Measurements from ENCODE around the gene PIK3R1.

DNA sequence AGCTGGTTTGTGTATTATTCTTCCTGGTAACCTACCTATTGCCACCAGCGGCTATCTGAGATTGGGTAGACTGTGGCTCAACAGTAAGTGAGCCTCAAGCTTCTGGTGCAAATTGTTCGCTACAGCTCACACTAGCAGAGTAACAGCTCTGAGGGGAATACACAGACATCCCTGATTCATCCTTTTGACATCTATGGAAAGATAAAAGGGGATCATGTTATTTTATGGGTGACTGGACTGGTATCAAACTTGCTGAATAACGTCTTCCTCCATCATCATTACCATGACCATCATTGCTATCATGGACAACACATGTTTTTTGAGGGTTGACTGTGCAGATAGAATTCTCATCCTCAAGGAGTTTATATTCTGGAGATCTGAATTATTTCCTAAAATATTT lies 129.6 kb downstream of the PIK3R1 start:
- no peak for TF ChIP-seq CTCF (IDR thresholded peaks at IDR 0.05; ENCODE audit: low read depth, low read length)
- no peak for TF ChIP-seq EZH2phosphoT487 (IDR thresholded peaks at IDR 0.05; ENCODE audit: low read depth)
